Prostate gland (tissue), 2 donors: Measurements from ENCODE around the gene KIFC1.

ENCODE experiments used
- CTCF ChIP-seq, 4 experiments: fragments of 200-600 bp in 2 of 4; fragments of 450-650 bp in 2 of 4; sonication (generic) in 2 of 4; IDR thresholded peaks; 1 replicate in 3 of 4; 2 replicates in 1 of 4; pipeline ENCODE4 v1.5.1; 2016 to 2019; ENCODE audit warnings: antibody characterized with exemption in 4 of 4, mild to moderate bottlenecking in 2 of 4, moderate library complexity in 2 of 4
- POLR2A ChIP-seq: fragments of 450-650 bp; IDR thresholded peaks from one replicate; pipeline ENCODE4 v1.6.1; 2016; ENCODE audit warnings: antibody characterized with exemption, mild to moderate bottlenecking
- POLR2AphosphoS5 ChIP-seq: sonication (generic); formaldehyde crosslinking; IDR thresholded peaks from one replicate; pipeline ENCODE4 v1.6.1; 2017; ENCODE audit warnings: antibody characterized with exemption

- TF ChIP-seq POLR2AphosphoS5 (no peak), CTCF (IDR thresholded peaks at IDR 0.05) (no peak), POLR2A (no peak)
Measured at GRCh38 chr6:33439956-33440648, 48.5 kb downstream of the KIFC1 start.
